Heart right ventricle (tissue), 16 donors: ENCODE results near the gene CDKAL1. TPM values are rescaled to one million over a fixed set of nuclear protein-coding genes. Genes with fewer than 3 reads are reported as not detected.
"Not testable (repeated sequence)": the region's sequence is repeated elsewhere in the genome, so short reads cannot be mapped to it uniquely, and the experiment has no call there.

Experiments used
- ATAC-seq, 8 donors: fragments of 200-7000 bp; cut with Tn5 transposase; one replicate each; pipeline ENCODE4 v1.9.1; 2020; ENCODE audit warnings: mild to moderate bottlenecking in 8 of 8, moderate library complexity in 8 of 8, moderate number of reproducible peaks in 1 of 8
- DNase-seq, 2 donors: peaks; one replicate each; pipeline ENCODE4 v3.0.0-alpha.2; 2020
- H3K27ac ChIP-seq, 10 donors: fragments of 200-600 bp; sonication (generic) in 2 of 10; one replicate each; pipeline versions ENCODE4 v1.5.0 to v1.8.0; 2020 to 2022; ENCODE audit warnings: mild to moderate bottlenecking in 3 of 10
- H3K27me3 ChIP-seq, 7 donors: fragments of 200-600 bp; one replicate each; pipeline ENCODE4 v1.8.0; 2021 to 2022; ENCODE audit warnings: mild to moderate bottlenecking in 2 of 7
- H3K36me3 ChIP-seq, 9 donors: fragments of 200-600 bp; sonication (generic) in 1 of 9; one replicate each; pipeline versions ENCODE4 v1.5.0 to v1.8.0; 2020 to 2022; ENCODE audit warnings: mild to moderate bottlenecking in 2 of 9
- H3K4me1 ChIP-seq, 9 donors: fragments of 200-600 bp; sonication (generic) in 1 of 9; one replicate each; pipeline versions ENCODE4 v1.5.0 to v1.8.0; 2020 to 2022; ENCODE audit warnings: mild to moderate bottlenecking in 4 of 9
- H3K4me3 ChIP-seq, 10 donors: fragments of 200-600 bp; sonication (generic) in 2 of 10; one replicate each; pipeline versions ENCODE4 v1.5.0 to v1.8.0; 2020 to 2022; ENCODE audit warnings: mild to moderate bottlenecking in 7 of 10, moderate library complexity in 2 of 10
- H3K9me3 ChIP-seq, 11 donors: fragments of 200-600 bp in 10 of 11; sonication (generic) in 2 of 11; one replicate each; pipeline versions ENCODE4 v1.5.0 to v1.8.0; 2013 to 2022; ENCODE audit warnings: mild to moderate bottlenecking in 2 of 11, control low read depth in 1 of 11, moderate library complexity in 1 of 11
- WGBS, 2 donors: extraction: QIAGEN DNeasy Blood & Tissue Kit; methylation state at CpG; one replicate each; pipeline ENCODE4 v1.1.7; 2013; ENCODE audit warnings: inconsistent platforms in 1 of 2; 5-methylcytosine and 5-hydroxymethylcytosine counted together
- intact Hi-C, 10 donors: fragments of 100-400 bp; cut with DNase I; formaldehyde crosslinking; loops; one replicate each; pipeline versions ENCODE4 v1.11.1 to v1.14.2; 2022
- polyA plus RNA-seq, 2 donors: library from polyadenylated mRNA; stranded (reverse); fragments of 200-250 nt; gene quantifications; one replicate each; pipeline ENCODE4 v1.2.3, GENCODE V29; 2013
- total RNA-seq, 10 donors: library from RNA; stranded (reverse); fragmentation: NEBNext Ultra II Directional in 3 of 10; extraction: Animal tissue kit (Norgen Biotek cat#: 25700) in 3 of 10; gene quantifications; one replicate each; pipeline versions ENCODE4 v1.2.1 to v1.2.4, GENCODE V29; 2021 to 2023
- TF ChIP-seq, protein P1 (sequence below), 9 donors: fragments of 200-600 bp; sonication (generic) in 2 of 9; IDR thresholded peaks; one replicate each; pipeline versions ENCODE4 v1.5.0 to v1.8.0; 2021 to 2022; ENCODE audit warnings: antibody characterized with exemption in 9 of 9, mild to moderate bottlenecking in 5 of 9, moderate library complexity in 1 of 9
- donor health status: Arrhythmogenic right ventricular cardiomyopathy.
- donor health status: ischemic (EF 13 %, LVEDD 7.1; RV severe dilation, severe dysfunction).
- donor health status: healthy with polysubstance abuse.
- donor health status: DM: no; HTN: yes; CAD: no.
- donor health status: DM: no; HTN: no; CAD: no.
- donor health status: ischemic (EF 25% LVEDD 6.9; RV normal size, moderate dysfunction).
- donor health status: ischemic (EF 25% LVEDD 5.7; RV mildly dilated, moderate dysfunction).
- donor health status: healthy.
- donor health status: DM: yes; HTN: yes; CAD: no.
- donor health status: Ischemic cardiomyopathy.
- donor health status: ischemic (EF 35%, LVEDD 5.7; RV mildly dilated, moderate dysfunction).
- donor health status: nonischemic (EF 11% LVEDD 7.7; RV severe dilation, severe dysfunction).
- donor health status: DM: yes; HTN: yes; CAD: no.
- donor health status: PGD.
- donor health status: ischemic (EF 29% LVEDD 5.4; RV normal size, mild dysfunction).
- donor health status: nonischemic (EF 23%, LVEDD 6.1; RV moderate dilation, normal function).

Gene CDKAL1
- total and polyA plus RNA-seq, 12 donors: 3.2 to 14.0 (median 10.6) TPM

DNA sequence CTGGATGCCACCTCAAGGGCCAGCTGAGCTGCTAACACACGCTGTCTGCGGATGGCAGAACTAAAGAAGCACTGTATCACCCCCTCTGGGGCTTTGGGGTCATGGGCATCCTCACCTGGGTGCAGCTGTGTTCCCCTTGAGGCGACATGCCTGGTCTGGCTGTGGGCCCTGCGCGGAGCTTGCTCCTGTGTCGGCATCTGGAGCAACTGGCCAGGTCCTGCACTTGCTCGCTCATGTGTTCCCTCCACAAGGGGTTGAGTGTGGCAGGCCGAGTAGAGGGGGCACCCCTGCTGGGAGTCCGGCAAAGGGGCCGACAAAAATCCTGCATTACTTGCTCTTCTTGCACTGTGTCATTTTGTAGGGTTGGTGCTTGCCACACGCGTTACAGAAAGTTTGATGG, 189.0 kb downstream of the CDKAL1 start:
- H3K9me3 ChIP-seq: peaks cover 0 to 8% (median 0%) of the 10 kb centered on the region in 11 donors
- WGBS, 2 donors: 97% methylated on average over 12 of the region's 12 CpGs
- H3K27ac ChIP-seq: no peak overlapping the region
- TF ChIP-seq, protein P1, sequence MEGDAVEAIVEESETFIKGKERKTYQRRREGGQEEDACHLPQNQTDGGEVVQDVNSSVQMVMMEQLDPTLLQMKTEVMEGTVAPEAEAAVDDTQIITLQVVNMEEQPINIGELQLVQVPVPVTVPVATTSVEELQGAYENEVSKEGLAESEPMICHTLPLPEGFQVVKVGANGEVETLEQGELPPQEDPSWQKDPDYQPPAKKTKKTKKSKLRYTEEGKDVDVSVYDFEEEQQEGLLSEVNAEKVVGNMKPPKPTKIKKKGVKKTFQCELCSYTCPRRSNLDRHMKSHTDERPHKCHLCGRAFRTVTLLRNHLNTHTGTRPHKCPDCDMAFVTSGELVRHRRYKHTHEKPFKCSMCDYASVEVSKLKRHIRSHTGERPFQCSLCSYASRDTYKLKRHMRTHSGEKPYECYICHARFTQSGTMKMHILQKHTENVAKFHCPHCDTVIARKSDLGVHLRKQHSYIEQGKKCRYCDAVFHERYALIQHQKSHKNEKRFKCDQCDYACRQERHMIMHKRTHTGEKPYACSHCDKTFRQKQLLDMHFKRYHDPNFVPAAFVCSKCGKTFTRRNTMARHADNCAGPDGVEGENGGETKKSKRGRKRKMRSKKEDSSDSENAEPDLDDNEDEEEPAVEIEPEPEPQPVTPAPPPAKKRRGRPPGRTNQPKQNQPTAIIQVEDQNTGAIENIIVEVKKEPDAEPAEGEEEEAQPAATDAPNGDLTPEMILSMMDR (IDR thresholded peaks at IDR 0.05): no peak
- no peaks in the 10 kb centered on the region for H3K4me1 ChIP-seq
- no peaks in the 10 kb centered on the region for H3K36me3 ChIP-seq
- H3K27me3 ChIP-seq: no peaks in the 10 kb centered on the region
- DNase-seq (no peak), ATAC-seq (no peak)
- H3K4me3 ChIP-seq: no peak overlapping the region
- intact Hi-C loops: no loop called here

DNA sequence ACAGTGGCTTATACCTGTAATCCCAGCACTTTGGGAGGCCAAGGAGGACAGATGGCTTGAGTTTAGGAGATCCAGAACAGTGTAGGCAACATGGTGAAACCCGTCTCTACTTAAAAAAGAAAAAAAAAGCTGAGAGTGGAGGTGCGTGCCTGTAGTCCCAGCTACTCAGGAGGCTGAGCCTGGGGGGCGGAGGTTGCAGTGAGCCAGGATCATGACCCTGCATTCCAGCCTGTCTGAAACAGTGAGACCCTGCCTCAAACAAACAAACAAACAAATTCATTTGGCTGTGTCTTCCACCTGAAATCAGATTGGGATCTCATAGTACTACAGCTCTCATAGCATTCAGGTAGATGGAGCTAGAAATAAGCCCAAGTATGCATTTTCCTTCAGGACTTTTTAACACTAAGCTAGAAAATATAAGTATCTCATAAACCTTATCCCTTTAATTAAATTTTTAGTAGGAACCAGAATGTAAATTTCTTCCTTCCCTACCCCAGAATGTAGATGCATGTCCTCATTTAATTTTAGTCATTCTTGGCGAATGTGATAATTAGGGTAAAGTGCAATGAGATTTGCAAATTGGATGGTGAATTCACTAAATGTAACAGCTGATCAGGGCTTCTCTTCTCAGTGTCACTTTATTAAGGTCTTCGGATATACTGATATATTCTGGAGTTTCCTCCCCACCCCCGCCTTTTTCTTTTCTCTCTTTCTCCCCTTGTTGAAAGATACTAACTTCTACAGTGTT, 190.4 kb downstream of the CDKAL1 start:
- no peak for DNase-seq
- no peaks in the 10 kb centered on the region for H3K36me3 ChIP-seq
- ATAC-seq: no peak
- H3K27me3 ChIP-seq: no peaks in the 10 kb centered on the region
- TF ChIP-seq, protein P1 (IDR thresholded peaks at IDR 0.05): no peak
- H3K9me3 ChIP-seq: peaks cover 0 to 8% (median 0%) of the 10 kb centered on the region in 11 donors
- 87 to 90% methylated on average over 6 of the region's 6 CpGs for WGBS, 2 donors
- no peak overlapping the region for H3K4me3 ChIP-seq
- H3K4me1 ChIP-seq: no peaks in the 10 kb centered on the region
- intact Hi-C loops: no loop called here
- no peak overlapping the region for H3K27ac ChIP-seq

DNA sequence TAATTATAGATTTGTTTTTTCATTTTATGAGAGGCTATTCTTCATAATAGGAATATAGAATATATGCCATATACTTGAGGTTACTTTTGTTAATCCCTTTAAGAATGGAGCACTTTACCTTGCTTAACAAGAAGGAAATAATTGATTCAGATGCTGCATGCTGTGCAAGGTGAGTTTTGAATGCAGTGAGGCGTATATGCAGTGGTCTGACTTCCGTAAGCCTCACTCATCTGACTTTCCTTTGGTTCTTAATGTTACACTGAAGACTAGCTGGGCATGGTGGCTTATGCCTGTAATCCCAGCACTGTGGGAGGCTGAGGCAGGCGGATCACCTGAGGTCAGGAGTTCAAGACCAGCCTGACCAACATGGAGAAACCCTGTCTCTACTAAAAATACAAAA, 191.0 kb downstream of the CDKAL1 start:
- 95 to 97% methylated on average over 3 of the region's 3 CpGs for WGBS, 2 donors
- H3K27ac ChIP-seq, ATAC-seq, H3K4me1 ChIP-seq, H3K4me3 ChIP-seq, intact Hi-C loops, H3K9me3 ChIP-seq, H3K27me3 ChIP-seq, DNase-seq, H3K36me3 ChIP-seq: not testable (repeated sequence)

DNA sequence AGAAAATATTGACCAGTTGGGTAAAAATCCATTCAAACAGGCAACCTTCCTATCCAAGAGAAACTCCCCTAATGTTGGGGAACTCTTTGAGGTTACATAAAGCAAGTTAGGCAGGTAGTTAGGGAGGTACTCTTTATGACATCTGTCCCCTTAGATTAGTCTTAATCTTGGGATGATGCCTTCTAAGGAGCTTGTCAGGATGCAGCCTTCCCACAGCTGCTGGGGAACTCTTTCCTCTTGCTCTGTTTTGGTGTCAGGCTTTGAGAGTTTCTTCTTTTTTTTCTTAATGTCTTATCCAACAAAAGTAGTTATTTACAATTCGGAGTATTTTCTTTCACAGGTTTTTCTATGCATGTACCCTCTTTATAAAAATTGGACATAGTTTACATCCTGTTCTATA, 194.8 kb downstream of the CDKAL1 start:
- no peaks in the 10 kb centered on the region for H3K4me1 ChIP-seq
- H3K9me3 ChIP-seq: no peaks in the 10 kb centered on the region
- H3K36me3 ChIP-seq: no peaks in the 10 kb centered on the region
- DNase-seq (no peak), ATAC-seq (no peak)
- no peak overlapping the region for H3K4me3 ChIP-seq
- no peak overlapping the region for H3K27ac ChIP-seq
- intact Hi-C loops: no loop called here
- TF ChIP-seq, protein P1 (IDR thresholded peaks at IDR 0.05): no peak
- 91 to 100% methylated on average over 1 of the region's 1 CpG for WGBS, 2 donors
- H3K27me3 ChIP-seq: no peaks in the 10 kb centered on the region

DNA sequence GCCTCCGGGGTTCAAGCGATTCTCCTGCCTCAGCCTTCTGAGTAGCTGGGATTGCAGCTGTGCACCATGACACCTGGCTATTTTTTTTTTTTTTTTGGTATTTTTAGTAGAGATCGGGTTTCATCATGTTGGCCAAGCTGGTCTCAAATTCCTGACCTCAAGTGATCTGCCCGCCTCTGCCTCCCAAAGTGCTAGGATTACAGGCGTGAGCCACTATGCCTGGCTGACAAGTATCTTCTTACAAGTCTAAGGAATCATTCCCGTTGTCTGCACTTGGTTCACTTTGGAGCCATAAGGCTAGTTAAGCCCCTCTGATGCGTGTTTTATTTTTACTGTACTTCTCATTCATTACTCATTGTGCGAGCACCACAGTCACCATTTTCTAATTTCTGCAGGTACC, 198.1 kb downstream of the CDKAL1 start:
- H3K4me3 ChIP-seq, H3K27me3 ChIP-seq, H3K9me3 ChIP-seq, H3K27ac ChIP-seq, H3K4me1 ChIP-seq, intact Hi-C loops, ATAC-seq, H3K36me3 ChIP-seq, DNase-seq: not testable (repeated sequence)
- WGBS, 2 donors: 89 to 91% methylated on average over 8 of the region's 8 CpGs
